Heart left ventricle (tissue), 16 donors: ENCODE results near the gene REEP5. TPM values are rescaled to one million over a fixed set of nuclear protein-coding genes. Genes with fewer than 3 reads are reported as not detected.
A peak's percentile ranks its signal among the peaks of the same experiment; 100 is the strongest.
"Not testable (repeated sequence)": the region's sequence is repeated elsewhere in the genome, so short reads cannot be mapped to it uniquely, and the experiment has no call there.

Experiments
- ATAC-seq, 4 donors: fragments of 200-7000 bp; cut with Tn5 transposase; one replicate each; pipeline ENCODE4 v1.9.1; 2020 to 2022; ENCODE audit warnings: moderate library complexity in 4 of 4, mild to moderate bottlenecking in 3 of 4, moderate number of reproducible peaks in 1 of 4
- DNase-seq, 5 donors: peaks; one replicate each; pipeline ENCODE4 v3.0.0-alpha.2; 2020
- H3K27ac ChIP-seq, 12 donors: fragments of 200-600 bp; sonication (generic) in 4 of 12; one replicate each; pipeline versions ENCODE4 v1.5.0 to v1.8.0; 2016 to 2022; ENCODE audit warnings: mild to moderate bottlenecking in 2 of 12
- H3K27me3 ChIP-seq, 9 donors: fragments of 200-600 bp; sonication (generic) in 2 of 9; one replicate each; pipeline versions ENCODE4 v1.5.1 to v1.8.0; 2016 to 2022; ENCODE audit warnings: mild to moderate bottlenecking in 3 of 9
- H3K36me3 ChIP-seq, 9 donors: fragments of 200-600 bp; sonication (generic) in 2 of 9; one replicate each; pipeline versions ENCODE4 v1.5.0 to v1.8.0; 2018 to 2022; ENCODE audit warnings: mild to moderate bottlenecking in 2 of 9
- H3K4me1 ChIP-seq, 12 donors: fragments of 200-600 bp; sonication (generic) in 4 of 12; one replicate each; pipeline versions ENCODE4 v1.5.0 to v1.8.0; 2016 to 2022; ENCODE audit warnings: mild to moderate bottlenecking in 3 of 12
- H3K4me3 ChIP-seq, 12 donors: fragments of 200-600 bp; sonication (generic) in 4 of 12; one replicate each; pipeline versions ENCODE4 v1.5.0 to v1.8.0; 2017 to 2022; ENCODE audit warnings: mild to moderate bottlenecking in 9 of 12, moderate library complexity in 4 of 12
- H3K9me3 ChIP-seq, 12 donors: fragments of 200-600 bp; sonication (generic) in 4 of 12; one replicate each; pipeline versions ENCODE4 v1.5.0 to v1.8.0; 2016 to 2022; ENCODE audit warnings: mild to moderate bottlenecking in 1 of 12
- CTCF ChIP-seq, 12 donors: fragments of 200-600 bp; sonication (generic) in 4 of 12; IDR thresholded peaks; one replicate each; pipeline versions ENCODE4 v1.5.0 to v1.8.0; 2018 to 2022; ENCODE audit warnings: antibody characterized with exemption in 12 of 12, mild to moderate bottlenecking in 5 of 12
- POLR2A ChIP-seq, 2 donors: fragments of 450-650 bp; IDR thresholded peaks; one replicate each; pipeline ENCODE4 v1.6.1; 2017; ENCODE audit warnings: antibody characterized with exemption in 2 of 2, mild to moderate bottlenecking in 2 of 2, moderate library complexity in 2 of 2
- WGBS, 4 donors: extraction: QIAGEN DNeasy Blood & Tissue Kit in 2 of 4; methylation state at CpG; one replicate each; pipeline versions ENCODE4 v1.1.5 to v1.1.7; 2013 to 2018; 5-methylcytosine and 5-hydroxymethylcytosine counted together
- intact Hi-C, 10 donors: fragments of 100-400 bp; cut with DNase I; formaldehyde crosslinking; loops; one replicate each; pipeline versions ENCODE4 v1.11.1 to v1.14.2; 2022
- polyA plus RNA-seq, 2 donors: library from polyadenylated mRNA; stranded (reverse); fragments of 200-250 nt; gene quantifications; one replicate each; pipeline ENCODE4 v1.2.3, GENCODE V29; 2013
- total RNA-seq, 9 donors: library from RNA; depleted of rRNA in 2 of 9; stranded (reverse); fragments of >200 nt in 2 of 9; fragmentation: NEBNext Ultra II Directional in 3 of 9; extraction: Animal tissue kit (Norgen Biotek cat#: 25700) in 3 of 9; gene quantifications; one replicate each; pipeline versions ENCODE4 v1.1.0 to v1.2.4, GENCODE V29; 2016 to 2023
- donor health status: ischemic (EF 13 %, LVEDD 7.1; RV severe dilation, severe dysfunction).
- donor health status: healthy with polysubstance abuse.
- donor health status: DM: no; HTN: yes; CAD: no.
- donor health status: DM: no; HTN: no; CAD: no.
- donor health status: ischemic (EF 25% LVEDD 6.9; RV normal size, moderate dysfunction).
- donor health status: ischemic (EF 25% LVEDD 5.7; RV mildly dilated, moderate dysfunction).
- donor health status: healthy.
- donor health status: DM: yes; HTN: yes; CAD: no.
- donor health status: ischemic (EF 35%, LVEDD 5.7; RV mildly dilated, moderate dysfunction).
- donor health status: nonischemic (EF 11% LVEDD 7.7; RV severe dilation, severe dysfunction).
- donor health status: DM: yes; HTN: yes; CAD: no.
- donor health status: PGD.
- donor health status: ischemic (EF 29% LVEDD 5.4; RV normal size, mild dysfunction).
- donor health status: nonischemic (EF 23%, LVEDD 6.1; RV moderate dilation, normal function).

The REEP5 gene
- total and polyA plus RNA-seq, 11 donors: 93.5 to 187 (median 133) TPM

GRCh38 chr5:112863549-112863948 is 58.5 kb downstream of the REEP5 start:
- ATAC-seq (no peak), DNase-seq (peak in 2 of 5 donors; percentile 41 to 45)
- H3K27me3 ChIP-seq: no peaks in the 10 kb centered on the region
- peak overlapping the region in 1 of 12 donors; percentile 2 for H3K4me3 ChIP-seq
- no peaks in the 10 kb centered on the region for H3K9me3 ChIP-seq
- intact Hi-C loops: loop anchor here in 8 of 10 donors (5.0 to 10.0 kb wide), 4 partner anchors 51 to 114 kb away; partner anchors contain the start of genes REEP5 (in 6 of the 8) and DCP2 (in 2 of the 8)
- TF ChIP-seq POLR2A (IDR thresholded peaks at IDR 0.05) (no peak), CTCF (IDR thresholded peaks at IDR 0.05) (no peak)
- H3K27ac ChIP-seq: no peak overlapping the region
- WGBS, 4 donors: 63 to 75% (median 65%) methylated on average over 4 of the region's 4 CpGs
- peaks cover 0 to 45% (median 26%) of the 10 kb centered on the region in 12 donors for H3K4me1 ChIP-seq
- H3K36me3 ChIP-seq: peaks cover 0 to 61% (median 57%) of the 10 kb centered on the region in 9 donors

GRCh38 chr5:112862085-112862484 is 59.9 kb downstream of the REEP5 start:
- peaks cover 0 to 46% (median 42%) of the 10 kb centered on the region in 9 donors for H3K36me3 ChIP-seq
- H3K27ac ChIP-seq: peak overlapping the region in 4 of 12 donors; percentile 81 to 89 (median 84)
- no peak for DNase-seq
- intact Hi-C loops: loop anchor here in 8 of 10 donors (5.0 to 10.0 kb wide), 4 partner anchors 53 to 115 kb away; partner anchors contain the start of genes REEP5 (in 6 of the 8) and DCP2 (in 2 of the 8)
- peak overlapping the region; percentile 71 to 98 (median 84) for H3K4me3 ChIP-seq
- WGBS, 4 donors: 54 to 63% (median 56%) methylated on average over 9 of the region's 9 CpGs
- TF ChIP-seq POLR2A (IDR thresholded peaks at IDR 0.05) (no peak), CTCF (IDR thresholded peaks at IDR 0.05) (no peak)
- peaks cover 0 to 45% (median 26%) of the 10 kb centered on the region in 12 donors for H3K4me1 ChIP-seq
- H3K27me3 ChIP-seq: no peaks in the 10 kb centered on the region
- no peak for ATAC-seq
- H3K9me3 ChIP-seq: no peaks in the 10 kb centered on the region

- DNase-seq (no peak), ATAC-seq (no peak)
- TF ChIP-seq POLR2A (IDR thresholded peaks at IDR 0.05): no peak
- Histone ChIP-seq H3K4me3 (peak overlapping the region; percentile 71 to 98 (median 84)), H3K27me3 (no peaks in the 10 kb centered on the region), H3K9me3 (no peaks in the 10 kb centered on the region), H3K27ac (peak overlapping the region in 11 of 12 donors; percentile 57 to 89 (median 83)), H3K4me1 (peaks cover 0 to 41% (median 26%) of the 10 kb centered on the region in 12 donors), H3K36me3 (peaks cover 0 to 42% (median 37%) of the 10 kb centered on the region in 9 donors)
- intact Hi-C loops: loop anchor here in 8 of 10 donors (2.0 to 10.0 kb wide), 5 partner anchors 53 to 116 kb away; partner anchors contain the start of genes REEP5 (in 6 of the 8) and DCP2 (in 2 of the 8)
- WGBS, 4 donors: 0 to 1% (median 1%) methylated on average over 8 of the region's 8 CpGs
These were observed 60.4 kb downstream of the REEP5 start for GRCh38 chr5:112861638-112861985.

- H3K27ac ChIP-seq: peak within 1 kb of the TSS; percentile 63 to 89 (median 82)
- peaks cover 0 to 35% (median 26%) of the 10 kb centered on the region in 12 donors for H3K4me1 ChIP-seq
- H3K36me3 ChIP-seq: peaks cover 0 to 36% (median 32%) of the 10 kb centered on the region in 9 donors
- WGBS, 4 donors: 1 to 3% (median 2%) methylated on average over 34 to 47 of the region's 47 CpGs
- ATAC-seq (peak; percentile 95 to 98 (median 96)), DNase-seq (peak; percentile 95 to 97 (median 96))
- H3K9me3 ChIP-seq: no peaks in the 10 kb centered on the region
- no peaks in the 10 kb centered on the region for H3K27me3 ChIP-seq
- H3K4me3 ChIP-seq: peak within 1 kb of the TSS; percentile 71 to 98 (median 84)
- TF ChIP-seq CTCF (IDR thresholded peaks at IDR 0.05) (no peak), POLR2A (IDR thresholded peaks at IDR 0.05) (peak in 1 of 2 donors; percentile 78)
- intact Hi-C loops: loop anchor here in 8 of 10 donors (2.0 to 10.0 kb wide), 5 partner anchors 54 to 116 kb away; partner anchors contain the start of genes REEP5 (in 6 of the 8) and DCP2 (in 2 of the 8)
These were observed 60.9 kb downstream of the REEP5 start, which contains the start of gene SRP19 for GRCh38 chr5:112860929-112861637. TSS of gene SRP19 (plus strand) at chr5:112861287. CDS start at chr5:112861377, 90 bp downstream.

- H3K27me3 ChIP-seq, ATAC-seq, H3K9me3 ChIP-seq, DNase-seq: not testable (repeated sequence)
- intact Hi-C loops: loop anchor here in 8 of 10 donors (2.0 to 10.0 kb wide), 5 partner anchors 54 to 117 kb away; partner anchors contain the start of genes REEP5 (in 6 of the 8) and DCP2 (in 2 of the 8)
- Histone ChIP-seq H3K27ac (peak overlapping the region; percentile 59 to 89 (median 82)), H3K4me3 (peak overlapping the region; percentile 71 to 98 (median 84)), H3K4me1 (peaks cover 0 to 35% (median 26%) of the 10 kb centered on the region in 12 donors), H3K36me3 (peaks cover 0 to 31% (median 27%) of the 10 kb centered on the region in 9 donors)
- 76 to 82% (median 78%) methylated on average over 11 of the region's 11 CpGs for WGBS, 4 donors
These were observed 61.5 kb downstream of the REEP5 start for GRCh38 chr5:112860571-112860928.
